ENCODE data around the gene ECM2. TPM values are rescaled to one million over a fixed set of nuclear protein-coding genes. Genes with fewer than 3 reads are reported as not detected.
A peak's percentile ranks its signal among the peaks of the same experiment; 100 is the strongest.

ECM2 gene
- polyA plus RNA-seq, 2 donors, result 0.41 to 0.84 TPM

- Histone ChIP-seq H3K27me3 (ENCODE audit: control insufficient read depth in 1 of 2, insufficient read depth in 2 of 2, low read length in 2 of 2) (no peaks in the 10 kb centered on the region), H3K9me3 (ENCODE audit: control insufficient read depth in 2 of 2, insufficient read depth in 1 of 2, low read depth in 1 of 2, low read length in 1 of 2) (no peaks in the 10 kb centered on the region), H3K27ac (ENCODE audit: low read depth in 2 of 2, low read length in 1 of 2) (no peak overlapping the region), H3K36me3 (ENCODE audit: control insufficient read depth in 2 of 2, insufficient read depth in 2 of 2, low read length in 1 of 2) (no peaks in the 10 kb centered on the region), H3K4me1 (ENCODE audit: control insufficient read depth in 2 of 2, insufficient read depth in 2 of 2, low read length in 1 of 2) (no peaks in the 10 kb centered on the region), H3K4me3 (ENCODE audit: low read depth in 1 of 2, low read length in 2 of 2) (no peak overlapping the region)
- WGBS, 2 donors, result 91 to 92% methylated on average over 4 of the region's 4 CpGs
These were observed 17.6 kb downstream of the ECM2 start for GRCh38 chr9:92518199-92518598.

- Histone ChIP-seq H3K36me3 (ENCODE audit: control insufficient read depth in 2 of 2, insufficient read depth in 2 of 2, low read length in 1 of 2) (no peaks in the 10 kb centered on the region), H3K27me3 (ENCODE audit: control insufficient read depth in 1 of 2, insufficient read depth in 2 of 2, low read length in 2 of 2) (no peaks in the 10 kb centered on the region), H3K9me3 (ENCODE audit: control insufficient read depth in 2 of 2, insufficient read depth in 1 of 2, low read depth in 1 of 2, low read length in 1 of 2) (no peaks in the 10 kb centered on the region), H3K4me1 (ENCODE audit: control insufficient read depth in 2 of 2, insufficient read depth in 2 of 2, low read length in 1 of 2) (no peaks in the 10 kb centered on the region), H3K27ac (ENCODE audit: low read depth in 2 of 2, low read length in 1 of 2) (no peak overlapping the region), H3K4me3 (ENCODE audit: low read depth in 1 of 2, low read length in 2 of 2) (no peak overlapping the region)
- WGBS, 2 donors, result 52 to 65% methylated on average over 3 of the region's 3 CpGs
These were observed 18.7 kb downstream of the ECM2 start for GRCh38 chr9:92517046-92517445.

- Histone ChIP-seq H3K9me3 (ENCODE audit: control insufficient read depth in 2 of 2, insufficient read depth in 1 of 2, low read depth in 1 of 2, low read length in 1 of 2) (no peaks in the 10 kb centered on the region), H3K27me3 (ENCODE audit: control insufficient read depth in 1 of 2, insufficient read depth in 2 of 2, low read length in 2 of 2) (no peaks in the 10 kb centered on the region)
- 96 to 97% methylated on average over 1 of the region's 1 CpG for WGBS, 2 donors
These were observed 19.3 kb downstream of the ECM2 start for GRCh38 chr9:92516521-92516920.

GRCh38 chr9:92514635-92515034 is 21.2 kb downstream of the ECM2 start:
- 96% methylated on average over 10 of the region's 10 CpGs for WGBS, 2 donors
- no peaks in the 10 kb centered on the region for H3K36me3 ChIP-seq (ENCODE audit: control insufficient read depth in 2 of 2, insufficient read depth in 2 of 2, low read length in 1 of 2)
- no peak overlapping the region for H3K27ac ChIP-seq (ENCODE audit: low read depth in 2 of 2, low read length in 1 of 2)
- H3K4me3 ChIP-seq (ENCODE audit: low read depth in 1 of 2, low read length in 2 of 2), result no peak overlapping the region
- no peaks in the 10 kb centered on the region for H3K4me1 ChIP-seq (ENCODE audit: control insufficient read depth in 2 of 2, insufficient read depth in 2 of 2, low read length in 1 of 2)
- H3K27me3 ChIP-seq (ENCODE audit: control insufficient read depth in 1 of 2, insufficient read depth in 2 of 2, low read length in 2 of 2), result no peaks in the 10 kb centered on the region
- H3K9me3 ChIP-seq (ENCODE audit: control insufficient read depth in 2 of 2, insufficient read depth in 1 of 2, low read depth in 1 of 2, low read length in 1 of 2), result no peaks in the 10 kb centered on the region

More at GRCh38 chr9:92516521-92516920, 19.3 kb downstream of the ECM2 start:
- Histone ChIP-seq H3K4me3 (ENCODE audit: low read depth in 1 of 2, low read length in 2 of 2) (no peak overlapping the region), H3K36me3 (ENCODE audit: control insufficient read depth in 2 of 2, insufficient read depth in 2 of 2, low read length in 1 of 2) (no peaks in the 10 kb centered on the region), H3K4me1 (ENCODE audit: control insufficient read depth in 2 of 2, insufficient read depth in 2 of 2, low read length in 1 of 2) (no peaks in the 10 kb centered on the region), H3K27ac (ENCODE audit: low read depth in 2 of 2, low read length in 1 of 2) (no peak overlapping the region)

- H3K4me3 ChIP-seq (ENCODE audit: low read depth in 1 of 2, low read length in 2 of 2), result no peak overlapping the region
- no peaks in the 10 kb centered on the region for H3K9me3 ChIP-seq (ENCODE audit: control insufficient read depth in 2 of 2, insufficient read depth in 1 of 2, low read depth in 1 of 2, low read length in 1 of 2)
- H3K27me3 ChIP-seq (ENCODE audit: control insufficient read depth in 1 of 2, insufficient read depth in 2 of 2, low read length in 2 of 2), result no peaks in the 10 kb centered on the region
- WGBS, 2 donors, result 72 to 80% methylated on average over 3 of the region's 3 CpGs
- no peaks in the 10 kb centered on the region for H3K36me3 ChIP-seq (ENCODE audit: control insufficient read depth in 2 of 2, insufficient read depth in 2 of 2, low read length in 1 of 2)
- H3K4me1 ChIP-seq (ENCODE audit: control insufficient read depth in 2 of 2, insufficient read depth in 2 of 2, low read length in 1 of 2), result no peaks in the 10 kb centered on the region
- H3K27ac ChIP-seq (ENCODE audit: low read depth in 2 of 2, low read length in 1 of 2), result no peak overlapping the region
These were observed 22.4 kb downstream of the ECM2 start for GRCh38 chr9:92513349-92513748.

- peaks cover 0 to 6% of the 10 kb centered on the region in 2 donors for H3K4me1 ChIP-seq (ENCODE audit: control insufficient read depth in 2 of 2, insufficient read depth in 2 of 2, low read length in 1 of 2)
- no peak overlapping the region for H3K4me3 ChIP-seq (ENCODE audit: low read depth in 1 of 2, low read length in 2 of 2)
- H3K9me3 ChIP-seq (ENCODE audit: control insufficient read depth in 2 of 2, insufficient read depth in 1 of 2, low read depth in 1 of 2, low read length in 1 of 2), result no peaks in the 10 kb centered on the region
- no peak overlapping the region for H3K27ac ChIP-seq (ENCODE audit: low read depth in 2 of 2, low read length in 1 of 2)
- 52 to 85% methylated on average over 3 of the region's 3 CpGs for WGBS, 2 donors
- no peaks in the 10 kb centered on the region for H3K36me3 ChIP-seq (ENCODE audit: control insufficient read depth in 2 of 2, insufficient read depth in 2 of 2, low read length in 1 of 2)
- no peaks in the 10 kb centered on the region for H3K27me3 ChIP-seq (ENCODE audit: control insufficient read depth in 1 of 2, insufficient read depth in 2 of 2, low read length in 2 of 2)
These were observed 23.2 kb downstream of the ECM2 start for GRCh38 chr9:92512622-92513021.

GRCh38 chr9:92510747-92511146 is 25.0 kb downstream of the ECM2 start:
- Histone ChIP-seq H3K4me3 (ENCODE audit: low read depth in 1 of 2, low read length in 2 of 2) (no peak overlapping the region), H3K36me3 (ENCODE audit: control insufficient read depth in 2 of 2, insufficient read depth in 2 of 2, low read length in 1 of 2) (no peaks in the 10 kb centered on the region), H3K4me1 (ENCODE audit: control insufficient read depth in 2 of 2, insufficient read depth in 2 of 2, low read length in 1 of 2) (peaks cover 0 to 6% of the 10 kb centered on the region in 2 donors), H3K27me3 (ENCODE audit: control insufficient read depth in 1 of 2, insufficient read depth in 2 of 2, low read length in 2 of 2) (no peaks in the 10 kb centered on the region), H3K9me3 (ENCODE audit: control insufficient read depth in 2 of 2, insufficient read depth in 1 of 2, low read depth in 1 of 2, low read length in 1 of 2) (no peaks in the 10 kb centered on the region), H3K27ac (ENCODE audit: low read depth in 2 of 2, low read length in 1 of 2) (no peak overlapping the region)

- Histone ChIP-seq H3K9me3 (ENCODE audit: control insufficient read depth in 2 of 2, insufficient read depth in 1 of 2, low read depth in 1 of 2, low read length in 1 of 2) (no peaks in the 10 kb centered on the region), H3K27ac (ENCODE audit: low read depth in 2 of 2, low read length in 1 of 2) (no peak overlapping the region), H3K4me1 (ENCODE audit: control insufficient read depth in 2 of 2, insufficient read depth in 2 of 2, low read length in 1 of 2) (peaks cover 2 to 6% of the 10 kb centered on the region in 2 donors), H3K27me3 (ENCODE audit: control insufficient read depth in 1 of 2, insufficient read depth in 2 of 2, low read length in 2 of 2) (no peaks in the 10 kb centered on the region), H3K4me3 (ENCODE audit: low read depth in 1 of 2, low read length in 2 of 2) (no peak overlapping the region), H3K36me3 (ENCODE audit: control insufficient read depth in 2 of 2, insufficient read depth in 2 of 2, low read length in 1 of 2) (no peaks in the 10 kb centered on the region)
- WGBS, 2 donors, result 96 to 97% methylated on average over 5 of the region's 5 CpGs
These were observed 26.7 kb downstream of the ECM2 start for GRCh38 chr9:92509050-92509449.

GRCh38 chr9:92508018-92508820 is 27.6 kb downstream of the ECM2 start:
- Histone ChIP-seq H3K27ac (ENCODE audit: low read depth in 2 of 2, low read length in 1 of 2) (peak overlapping the region; percentile 18 to 48), H3K4me1 (ENCODE audit: control insufficient read depth in 2 of 2, insufficient read depth in 2 of 2, low read length in 1 of 2) (peaks cover 2 to 8% of the 10 kb centered on the region in 2 donors), H3K4me3 (ENCODE audit: low read depth in 1 of 2, low read length in 2 of 2) (no peak overlapping the region), H3K36me3 (ENCODE audit: control insufficient read depth in 2 of 2, insufficient read depth in 2 of 2, low read length in 1 of 2) (no peaks in the 10 kb centered on the region), H3K9me3 (ENCODE audit: control insufficient read depth in 2 of 2, insufficient read depth in 1 of 2, low read depth in 1 of 2, low read length in 1 of 2) (no peaks in the 10 kb centered on the region), H3K27me3 (ENCODE audit: control insufficient read depth in 1 of 2, insufficient read depth in 2 of 2, low read length in 2 of 2) (no peaks in the 10 kb centered on the region)
- WGBS, 2 donors, result 62 to 73% methylated on average over 10 of the region's 10 CpGs

- 70 to 72% methylated on average over 4 of the region's 4 CpGs for WGBS, 2 donors
- no peaks in the 10 kb centered on the region for H3K9me3 ChIP-seq (ENCODE audit: control insufficient read depth in 2 of 2, insufficient read depth in 1 of 2, low read depth in 1 of 2, low read length in 1 of 2)
- no peaks in the 10 kb centered on the region for H3K36me3 ChIP-seq (ENCODE audit: control insufficient read depth in 2 of 2, insufficient read depth in 2 of 2, low read length in 1 of 2)
- H3K27me3 ChIP-seq (ENCODE audit: control insufficient read depth in 1 of 2, insufficient read depth in 2 of 2, low read length in 2 of 2), result no peaks in the 10 kb centered on the region
- H3K4me1 ChIP-seq (ENCODE audit: control insufficient read depth in 2 of 2, insufficient read depth in 2 of 2, low read length in 1 of 2), result peaks cover 2 to 8% of the 10 kb centered on the region in 2 donors
- no peak overlapping the region for H3K4me3 ChIP-seq (ENCODE audit: low read depth in 1 of 2, low read length in 2 of 2)
- peak overlapping the region in 1 of 2 donors; percentile 72 for H3K27ac ChIP-seq (ENCODE audit: low read depth in 2 of 2, low read length in 1 of 2)
These were observed 28.3 kb downstream of the ECM2 start for GRCh38 chr9:92507496-92507895.

All from esophagus (tissue), 2 donors.